ENCODE results near the gene CCL4. TPM values are rescaled to one million over a fixed set of nuclear protein-coding genes. Genes with fewer than 3 reads are reported as not detected.

Gene CCL4
- total RNA-seq, 2 experiments from 2014 or later: 290 to 311 TPM

Other genes with a start within 250 kb of the CCL4 start
- gene HEATR9, start 234.9 kb upstream of the CCL4 start, total RNA-seq: under 1 TPM in 1 of 2 experiments, not detected in 1; 0.18 TPM
- gene CCL5, start 223.5 kb upstream of the CCL4 start, total RNA-seq: 10 to 100 TPM; 33.1 to 50.4 TPM
- 1 to 10 TPM; 4.4 to 6.5 TPM for gene RDM1, start 173.1 kb upstream of the CCL4 start, total RNA-seq
- not detected for gene LYZL6, start 160.1 kb upstream of the CCL4 start, total RNA-seq
- gene CCL16, start 122.3 kb upstream of the CCL4 start, total RNA-seq: not detected
- gene CCL14, start 117.1 kb upstream of the CCL4 start, total RNA-seq: not detected
- gene CCL15, start 102.3 kb upstream of the CCL4 start, total RNA-seq: not detected
- gene CCL23, start 85.9 kb upstream of the CCL4 start, total RNA-seq: not detected
- not detected for gene CCL18, start 39.6 kb upstream of the CCL4 start, total RNA-seq
- 100 to 1,000 TPM; 287 to 296 TPM for gene CCL3, start 13.7 kb upstream of the CCL4 start, total RNA-seq
- gene TBC1D3B, start 72.8 kb downstream of the CCL4 start, total RNA-seq: 1 to 10 TPM in 1 of 2 experiments, under 1 TPM in 1; 0.83 to 2.0 TPM
- 1 to 10 TPM; 5.8 to 6.4 TPM for gene CCL3L1, start 92.9 kb downstream of the CCL4 start, total RNA-seq
- 1 to 10 TPM; 4.8 to 6.4 TPM for gene CCL4L2, start 107.2 kb downstream of the CCL4 start, total RNA-seq
- under 1 TPM in 1 of 2 experiments, not detected in 1; 0.28 TPM for gene TBC1D3I, start 160.7 kb downstream of the CCL4 start, total RNA-seq
- not detected for gene TBC1D3G, start 220.1 kb downstream of the CCL4 start, total RNA-seq

Measured in activated CD4-positive, alpha-beta T cell treated with anti-CD3 and anti-CD28 coated beads for 36 hours (primary cell).